Measurements from ENCODE around the gene TSPAN31. TPM values are rescaled to one million over a fixed set of nuclear protein-coding genes. Genes with fewer than 3 reads are reported as not detected.
A peak's percentile ranks its signal among the peaks of the same experiment; 100 is the strongest.

Gene TSPAN31
- total RNA-seq, 5 donors from 2014 or later (not counting 1 experiment from before 2014, with no cell fraction given) = 12.8 to 25.6 (median 15.5) TPM

GRCh38 chr12:57738661-57739237, 6.1 kb upstream of the TSPAN31 start, which contains the start of gene AGAP2:
AGAP2 (minus strand) TSS chr12:57738742; CDS start chr12:57738246, 496 bp downstream.
- Histone ChIP-seq H3K9me3 (no peaks in the 10 kb centered on the region), H3K4me1 (ENCODE audit: control insufficient read depth in 1 of 2, extremely low read depth in 1 of 2, insufficient read depth in 2 of 2, low read length in 2 of 2) (peaks cover 25 to 59% of the 10 kb centered on the region in 2 experiments), H3K4me3 (ENCODE audit: control insufficient read depth in 1 of 2, extremely low read depth in 1 of 2, low read length in 1 of 2) (no peak within 1 kb of the TSS), H3K36me3 (ENCODE audit: control insufficient read depth in 2 of 2, extremely low read depth in 1 of 2, insufficient read depth in 1 of 2, low read length in 1 of 2) (peaks cover 8 to 51% of the 10 kb centered on the region in 2 donors), H3K27ac (ENCODE audit: low read length) (peak within 1 kb of the TSS; percentile 84), H3K27me3 (replicated peaks in 1 of 2; ENCODE audit: control insufficient read depth in 2 of 2, extremely low read depth in 1 of 2, insufficient read depth in 2 of 2, low read length in 1 of 2) (no peaks in the 10 kb centered on the region)
- H3K27ac Mint-ChIP-seq = peak within 1 kb of the TSS; percentile 86 to 88
- H3K36me3 Mint-ChIP-seq = peaks cover 21% of the 10 kb centered on the region
- peaks cover 44 to 55% (median 49%) of the 10 kb centered on the region in 3 donors for H3K4me1 Mint-ChIP-seq
- ChIA-PET CTCF (no interaction called here), POLR2A (no interaction called here)
- no peaks in the 10 kb centered on the region for H3K9me3 Mint-ChIP-seq
- no peak for ATAC-seq (replicated peaks in 1 of 4)
- H3K27me3 Mint-ChIP-seq = no peaks in the 10 kb centered on the region
- no peak for DNase-seq
- peak within 1 kb of the TSS; percentile 52 to 82 (median 58) for H3K4me3 Mint-ChIP-seq
- WGBS (ENCODE audit: insufficient coverage) = 98% methylated on average over 5 of the region's 36 CpGs

GRCh38 chr12:57739387-57739786, 5.5 kb upstream of the TSPAN31 start:
- no peaks in the 10 kb centered on the region for H3K27me3 ChIP-seq (replicated peaks in 1 of 2; ENCODE audit: control insufficient read depth in 2 of 2, extremely low read depth in 1 of 2, insufficient read depth in 2 of 2, low read length in 1 of 2)
- CTCF ChIA-PET = no interaction called here
- WGBS (ENCODE audit: insufficient coverage) = no CpG with 5 or more reads among the region's 7 CpGs
- peaks cover 8 to 44% of the 10 kb centered on the region in 2 donors for H3K36me3 ChIP-seq (ENCODE audit: control insufficient read depth in 2 of 2, extremely low read depth in 1 of 2, insufficient read depth in 1 of 2, low read length in 1 of 2)
- H3K27ac ChIP-seq (ENCODE audit: low read length) = peak overlapping the region; percentile 84
- DNase-seq = no peak
- POLR2A ChIA-PET = no interaction called here
- no peaks in the 10 kb centered on the region for H3K27me3 Mint-ChIP-seq
- peaks cover 18% of the 10 kb centered on the region for H3K36me3 Mint-ChIP-seq
- no peaks in the 10 kb centered on the region for H3K9me3 Mint-ChIP-seq
- peaks cover 51 to 61% (median 54%) of the 10 kb centered on the region in 3 donors for H3K4me1 Mint-ChIP-seq
- peak overlapping the region; percentile 52 to 82 (median 58) for H3K4me3 Mint-ChIP-seq
- peaks cover 31 to 65% of the 10 kb centered on the region in 2 experiments for H3K4me1 ChIP-seq (ENCODE audit: control insufficient read depth in 1 of 2, extremely low read depth in 1 of 2, insufficient read depth in 2 of 2, low read length in 2 of 2)
- peak overlapping the region; percentile 86 to 88 for H3K27ac Mint-ChIP-seq
- no peaks in the 10 kb centered on the region for H3K9me3 ChIP-seq
- H3K4me3 ChIP-seq (ENCODE audit: control insufficient read depth in 1 of 2, extremely low read depth in 1 of 2, low read length in 1 of 2) = no peak overlapping the region
- no peak for ATAC-seq (replicated peaks in 1 of 4)

GRCh38 chr12:57739914-57740538, 4.8 kb upstream of the TSPAN31 start:
- Mint-ChIP-seq H3K27me3 (no peaks in the 10 kb centered on the region), H3K9me3 (no peaks in the 10 kb centered on the region), H3K36me3 (peaks cover 12% of the 10 kb centered on the region), H3K4me1 (peaks cover 52 to 61% (median 55%) of the 10 kb centered on the region in 3 donors), H3K4me3 (peak overlapping the region; percentile 52 to 82 (median 58)), H3K27ac (peak overlapping the region; percentile 88 to 94)
- H3K27ac ChIP-seq (ENCODE audit: low read length) = peak overlapping the region; percentile 84
- H3K27me3 ChIP-seq (replicated peaks in 1 of 2; ENCODE audit: control insufficient read depth in 2 of 2, extremely low read depth in 1 of 2, insufficient read depth in 2 of 2, low read length in 1 of 2) = no peaks in the 10 kb centered on the region
- WGBS (ENCODE audit: insufficient coverage) = 41% methylated on average over 3 of the region's 10 CpGs
- H3K4me3 ChIP-seq (ENCODE audit: control insufficient read depth in 1 of 2, extremely low read depth in 1 of 2, low read length in 1 of 2) = peak overlapping the region in 1 of 2 donors; percentile 69
- peaks cover 6 to 38% of the 10 kb centered on the region in 2 donors for H3K36me3 ChIP-seq (ENCODE audit: control insufficient read depth in 2 of 2, extremely low read depth in 1 of 2, insufficient read depth in 1 of 2, low read length in 1 of 2)
- peaks cover 31 to 67% of the 10 kb centered on the region in 2 experiments for H3K4me1 ChIP-seq (ENCODE audit: control insufficient read depth in 1 of 2, extremely low read depth in 1 of 2, insufficient read depth in 2 of 2, low read length in 2 of 2)
- ChIA-PET CTCF (interaction anchor here in 1 of 2 donors (1.7 kb wide), 1 partner anchor 107 kb away, joined by 5 read pairs; the partner anchor contains the start of gene B4GALNT1), POLR2A (no interaction called here)
- no peak for DNase-seq
- H3K9me3 ChIP-seq = no peaks in the 10 kb centered on the region
- no peak for ATAC-seq (replicated peaks in 1 of 4)

GRCh38 chr12:57740656-57741412, 4.0 kb upstream of the TSPAN31 start:
- WGBS (ENCODE audit: insufficient coverage) = 0% methylated on average over 3 of the region's 5 CpGs
- ATAC-seq (replicated peaks in 1 of 4) (peak; percentile 69 to 75 (median 72)), DNase-seq (peak; percentile 55 to 92 (median 83))
- peaks cover 4 to 31% of the 10 kb centered on the region in 2 donors for H3K36me3 ChIP-seq (ENCODE audit: control insufficient read depth in 2 of 2, extremely low read depth in 1 of 2, insufficient read depth in 1 of 2, low read length in 1 of 2)
- H3K27me3 Mint-ChIP-seq = no peaks in the 10 kb centered on the region
- peak overlapping the region; percentile 79 to 94 for H3K27ac Mint-ChIP-seq
- H3K4me1 Mint-ChIP-seq = peaks cover 59 to 67% (median 62%) of the 10 kb centered on the region in 3 donors
- peak overlapping the region; percentile 67 to 69 for H3K4me3 ChIP-seq (ENCODE audit: control insufficient read depth in 1 of 2, extremely low read depth in 1 of 2, low read length in 1 of 2)
- H3K4me3 Mint-ChIP-seq = peak overlapping the region; percentile 82 to 92 (median 82)
- peaks cover 11% of the 10 kb centered on the region for H3K36me3 Mint-ChIP-seq
- no peaks in the 10 kb centered on the region for H3K9me3 ChIP-seq
- H3K27me3 ChIP-seq (replicated peaks in 1 of 2; ENCODE audit: control insufficient read depth in 2 of 2, extremely low read depth in 1 of 2, insufficient read depth in 2 of 2, low read length in 1 of 2) = no peaks in the 10 kb centered on the region
- ChIA-PET CTCF (interaction anchor here (0.6 to 2.0 kb wide), 8 partner anchors 11 to 475 kb away, joined by 3 to 10 read pairs (median 4); partner anchors contain the start of genes B4GALNT1 (in 1 of the 2), CDK4 (in 1 of the 2) and OS9 (in 1 of the 2)), POLR2A (interaction anchor here in 1 of 2 donors (1.4 kb wide), 1 partner anchor 9 kb away, joined by 3 read pairs; no protein-coding TSS in a partner anchor)
- no peaks in the 10 kb centered on the region for H3K9me3 Mint-ChIP-seq
- peaks cover 37 to 72% of the 10 kb centered on the region in 2 experiments for H3K4me1 ChIP-seq (ENCODE audit: control insufficient read depth in 1 of 2, extremely low read depth in 1 of 2, insufficient read depth in 2 of 2, low read length in 2 of 2)
- peak overlapping the region; percentile 84 for H3K27ac ChIP-seq (ENCODE audit: low read length)

GRCh38 chr12:57741413-57741789, 3.4 kb upstream of the TSPAN31 start:
- no CpG with 5 or more reads among the region's 1 CpG for WGBS (ENCODE audit: insufficient coverage)
- no peaks in the 10 kb centered on the region for H3K9me3 Mint-ChIP-seq
- Histone ChIP-seq H3K4me1 (ENCODE audit: control insufficient read depth in 1 of 2, extremely low read depth in 1 of 2, insufficient read depth in 2 of 2, low read length in 2 of 2) (peaks cover 38 to 72% of the 10 kb centered on the region in 2 experiments), H3K4me3 (ENCODE audit: control insufficient read depth in 1 of 2, extremely low read depth in 1 of 2, low read length in 1 of 2) (peak overlapping the region; percentile 67 to 69), H3K9me3 (no peaks in the 10 kb centered on the region), H3K36me3 (ENCODE audit: control insufficient read depth in 2 of 2, extremely low read depth in 1 of 2, insufficient read depth in 1 of 2, low read length in 1 of 2) (peaks cover 4 to 28% of the 10 kb centered on the region in 2 donors), H3K27me3 (replicated peaks in 1 of 2; ENCODE audit: control insufficient read depth in 2 of 2, extremely low read depth in 1 of 2, insufficient read depth in 2 of 2, low read length in 1 of 2) (no peaks in the 10 kb centered on the region), H3K27ac (ENCODE audit: low read length) (peak overlapping the region; percentile 84)
- CTCF ChIA-PET = interaction anchor here (0.6 to 2.0 kb wide), 7 partner anchors 11 to 476 kb away, joined by 3 to 10 read pairs (median 6); partner anchors contain the start of genes B4GALNT1 (in 1 of the 2) and CDK4 (in 1 of the 2)
- ATAC-seq (replicated peaks in 1 of 4) = no peak
- H3K4me3 Mint-ChIP-seq = peak overlapping the region; percentile 82 to 92 (median 82)
- H3K27me3 Mint-ChIP-seq = no peaks in the 10 kb centered on the region
- H3K4me1 Mint-ChIP-seq = peaks cover 62 to 70% (median 66%) of the 10 kb centered on the region in 3 donors
- peaks cover 10% of the 10 kb centered on the region for H3K36me3 Mint-ChIP-seq
- DNase-seq = no peak
- POLR2A ChIA-PET = interaction anchor here in 1 of 2 donors (1.4 kb wide), 1 partner anchor 8 kb away, joined by 3 read pairs; no protein-coding TSS in a partner anchor
- H3K27ac Mint-ChIP-seq = peak overlapping the region; percentile 79 to 94

All from T-cell (primary cell).